ENCODE measurements around the gene NR4A1.

NR4A1 gene

GRCh38 chr12:52062167-52063081 lies 11.2 kb downstream of the NR4A1 start:
- peak; percentile 0; the same call in 2 of the 3 replicates for ATAC-seq
- no peak for TF ChIP-seq ZNF565 (CRISPR knock-in tag; conservative IDR thresholded peaks at IDR 0.05; ENCODE audit: low read depth)
- TF ChIP-seq ISL1 (CRISPR knock-in tag; IDR thresholded peaks at IDR 0.05): no peak
- no peak for TF ChIP-seq CREB5 (CRISPR knock-in tag; IDR thresholded peaks at IDR 0.05; ENCODE audit: low read depth)

GRCh38 chr12:52063082-52063924 lies 12.1 kb downstream of the NR4A1 start:
- TF ChIP-seq PATZ1 (CRISPR knock-in tag; IDR thresholded peaks at IDR 0.05; ENCODE audit: borderline replicate concordance): no peak
- TF ChIP-seq ARNTL (CRISPR knock-in tag; IDR thresholded peaks at IDR 0.05; ENCODE audit: borderline replicate concordance, low read depth): no peak
- no peak for TF ChIP-seq TSHZ2 (CRISPR knock-in tag; IDR thresholded peaks at IDR 0.05)
- no peak for TF ChIP-seq RARB (CRISPR knock-in tag; IDR thresholded peaks at IDR 0.05)
- TF ChIP-seq TOX (CRISPR knock-in tag; IDR thresholded peaks at IDR 0.05; ENCODE audit: borderline replicate concordance): no peak
- TF ChIP-seq OSR1 (CRISPR knock-in tag; IDR thresholded peaks at IDR 0.05): no peak
- no peak for TF ChIP-seq BACH2 (CRISPR knock-in tag; IDR thresholded peaks at IDR 0.05; ENCODE audit: borderline replicate concordance)
- no peak for TF ChIP-seq GLIS3 (CRISPR knock-in tag; IDR thresholded peaks at IDR 0.05)
- no peak for TF ChIP-seq CSDC2 (CRISPR knock-in tag; IDR thresholded peaks at IDR 0.05)
- no peak for TF ChIP-seq SNAI2 (CRISPR knock-in tag; IDR thresholded peaks at IDR 0.05)
- no peak for TF ChIP-seq ZC3H10 (CRISPR knock-in tag; IDR thresholded peaks at IDR 0.05)
- no peak for TF ChIP-seq ZNF70 (CRISPR knock-in tag; IDR thresholded peaks at IDR 0.05)
- TF ChIP-seq ZNF8 (CRISPR knock-in tag; IDR thresholded peaks at IDR 0.05): no peak
- TF ChIP-seq ESRRG (CRISPR knock-in tag; IDR thresholded peaks at IDR 0.05): no peak
- no peak for TF ChIP-seq PPARA (CRISPR knock-in tag; IDR thresholded peaks at IDR 0.05; ENCODE audit: borderline replicate concordance)
- ATAC-seq: no peak

- ATAC-seq: no peak
- TF ChIP-seq ZNF8 (CRISPR knock-in tag; IDR thresholded peaks at IDR 0.05) (no peak), ZFP3 (CRISPR knock-in tag; IDR thresholded peaks at IDR 0.05) (no peak), ESRRG (CRISPR knock-in tag; IDR thresholded peaks at IDR 0.05) (no peak), ISL1 (CRISPR knock-in tag; IDR thresholded peaks at IDR 0.05) (no peak), OSR1 (CRISPR knock-in tag; IDR thresholded peaks at IDR 0.05) (no peak), ZC3H10 (CRISPR knock-in tag; IDR thresholded peaks at IDR 0.05) (no peak)
Measured at GRCh38 chr12:52063981-52064649, 12.9 kb downstream of the NR4A1 start.

GRCh38 chr12:52066346-52067080 lies 15.3 kb downstream of the NR4A1 start:
- TF ChIP-seq TCF4 (CRISPR knock-in tag; IDR thresholded peaks at IDR 0.05; ENCODE audit: borderline replicate concordance): no peak
- TF ChIP-seq RARB (CRISPR knock-in tag; IDR thresholded peaks at IDR 0.05): no peak
- no peak for TF ChIP-seq ZFP3 (CRISPR knock-in tag; IDR thresholded peaks at IDR 0.05)
- no peak for TF ChIP-seq CSRNP3 (CRISPR knock-in tag; IDR thresholded peaks at IDR 0.05)
- no peak for ATAC-seq
